CD4-positive, alpha-beta T cell treated with Interleukin-17A for 4 hours (primary cell): ENCODE data around the gene HS2ST1.

Source experiments
- DNase-seq: peaks from one replicate; pipeline ENCODE4 v3.0.0-alpha.2; 2020; ENCODE audit warnings: mixed read lengths

The HS2ST1 gene

GRCh38 chr1:87117761-87118368 lies 203.4 kb downstream of the HS2ST1 start:
- no peak for DNase-seq

GRCh38 chr1:87119541-87120140 lies 205.2 kb downstream of the HS2ST1 start:
- DNase-seq, result no peak

DNA sequence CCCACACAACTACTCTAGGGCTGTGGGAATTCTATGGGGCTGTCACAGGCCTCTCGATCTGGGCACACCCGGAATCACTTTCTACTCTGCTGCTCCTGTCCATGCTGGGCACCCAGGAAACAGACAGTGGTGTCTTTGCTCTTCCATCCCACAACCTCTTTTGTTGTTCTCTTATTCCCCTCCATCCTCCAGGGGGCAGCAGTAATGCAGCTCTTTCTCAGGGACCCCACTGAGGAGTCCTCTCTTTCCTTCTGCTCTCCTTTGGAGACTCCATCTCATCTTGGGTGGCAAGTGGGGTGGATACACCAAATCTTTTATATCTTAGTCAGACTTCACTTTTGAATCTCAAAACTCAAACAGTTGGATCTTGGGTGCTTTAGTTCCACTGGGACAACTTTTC lies 206.3 kb downstream of the HS2ST1 start:
- DNase-seq, result no peak

GRCh38 chr1:87121711-87122163 lies 207.3 kb downstream of the HS2ST1 start:
- no peak for DNase-seq

DNA sequence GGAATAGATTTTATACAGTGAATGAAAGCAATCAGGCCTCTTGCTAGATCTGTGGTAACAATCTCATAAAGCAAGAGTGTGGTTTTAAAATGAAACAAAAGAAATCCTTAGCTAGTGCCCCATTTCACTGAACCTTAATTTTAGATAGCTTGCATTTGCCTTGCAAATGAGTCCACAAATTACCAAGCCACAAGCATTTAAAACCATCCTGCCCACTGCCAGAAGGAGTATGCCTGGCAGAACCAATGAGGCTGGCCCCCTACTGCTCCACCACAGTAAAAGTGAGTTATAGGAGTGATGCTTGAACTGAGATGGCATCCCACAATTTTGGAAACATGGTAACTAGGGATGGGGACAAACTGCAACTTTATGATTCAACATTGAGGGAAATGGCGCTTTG lies 207.8 kb downstream of the HS2ST1 start:
- no peak for DNase-seq

DNA sequence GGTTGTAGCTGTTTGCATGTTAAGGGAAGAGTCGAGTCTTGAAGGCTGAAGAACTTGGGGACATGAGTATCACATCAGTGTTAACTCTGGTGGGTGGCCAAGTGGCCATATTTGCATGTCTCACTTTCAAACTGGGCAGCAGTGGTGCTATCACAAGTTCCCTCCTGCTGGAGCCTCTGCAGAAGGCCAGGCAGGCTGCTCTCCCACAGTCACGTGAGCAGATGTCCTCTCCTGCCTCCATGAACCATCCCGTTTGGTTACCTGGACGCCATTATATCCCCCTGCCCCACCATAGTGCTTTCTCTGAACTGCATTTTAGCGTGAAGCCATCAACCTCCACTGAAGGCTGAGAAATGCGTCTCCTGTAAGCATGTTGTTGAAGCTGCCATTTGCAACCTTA lies 209.2 kb downstream of the HS2ST1 start:
- no peak for DNase-seq

- no peak for DNase-seq
Observed at GRCh38 chr1:87126886-87127505, 212.6 kb downstream of the HS2ST1 start.

DNA sequence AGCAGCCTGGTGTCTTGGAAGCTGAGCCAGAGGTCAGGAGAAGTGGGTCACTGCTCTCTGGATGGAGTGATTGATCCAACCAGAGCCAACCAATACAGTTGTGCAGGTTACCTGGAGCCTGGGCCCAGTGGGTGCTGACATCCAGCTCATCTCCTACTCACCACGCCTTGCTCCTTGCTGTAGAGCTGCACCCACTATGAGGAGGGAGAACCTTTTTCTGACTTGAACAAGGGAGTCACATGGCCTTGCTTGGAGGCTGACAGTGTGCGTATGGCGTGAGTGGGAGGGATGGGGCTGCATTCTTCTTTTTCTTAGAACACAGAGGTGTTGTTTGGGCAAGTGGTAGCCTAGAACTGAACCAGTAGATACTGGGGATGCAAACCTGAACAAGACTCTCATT lies 213.1 kb downstream of the HS2ST1 start:
- DNase-seq, result no peak

GRCh38 chr1:87129038-87129437 lies 214.6 kb downstream of the HS2ST1 start:
- DNase-seq, result no peak

DNA sequence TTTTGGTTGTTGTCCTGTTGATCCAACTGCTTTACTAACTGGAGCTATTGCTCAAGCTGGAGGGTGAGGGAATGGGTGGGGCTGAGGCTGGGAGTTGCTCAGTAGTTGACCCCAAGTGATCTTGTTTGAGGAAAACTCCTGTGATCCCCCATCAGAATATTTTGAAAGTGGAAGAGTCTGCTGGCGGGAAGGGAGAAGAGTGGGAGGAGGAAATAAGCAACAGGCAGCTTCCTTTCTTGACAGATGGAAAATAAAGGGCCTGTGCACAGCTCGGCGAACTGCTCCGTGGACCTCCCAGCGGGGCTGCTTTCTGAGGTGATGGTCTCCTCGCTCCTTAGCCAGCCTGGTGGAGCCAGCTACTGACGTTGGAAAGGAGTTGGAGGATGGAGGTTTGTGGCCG lies 215.2 kb downstream of the HS2ST1 start:
- no peak for DNase-seq

GRCh38 chr1:87130438-87130837 lies 216.0 kb downstream of the HS2ST1 start:
- no peak for DNase-seq

- peak; percentile 80 for DNase-seq
Observed at GRCh38 chr1:87131809-87132283, 217.4 kb downstream of the HS2ST1 start.

DNA sequence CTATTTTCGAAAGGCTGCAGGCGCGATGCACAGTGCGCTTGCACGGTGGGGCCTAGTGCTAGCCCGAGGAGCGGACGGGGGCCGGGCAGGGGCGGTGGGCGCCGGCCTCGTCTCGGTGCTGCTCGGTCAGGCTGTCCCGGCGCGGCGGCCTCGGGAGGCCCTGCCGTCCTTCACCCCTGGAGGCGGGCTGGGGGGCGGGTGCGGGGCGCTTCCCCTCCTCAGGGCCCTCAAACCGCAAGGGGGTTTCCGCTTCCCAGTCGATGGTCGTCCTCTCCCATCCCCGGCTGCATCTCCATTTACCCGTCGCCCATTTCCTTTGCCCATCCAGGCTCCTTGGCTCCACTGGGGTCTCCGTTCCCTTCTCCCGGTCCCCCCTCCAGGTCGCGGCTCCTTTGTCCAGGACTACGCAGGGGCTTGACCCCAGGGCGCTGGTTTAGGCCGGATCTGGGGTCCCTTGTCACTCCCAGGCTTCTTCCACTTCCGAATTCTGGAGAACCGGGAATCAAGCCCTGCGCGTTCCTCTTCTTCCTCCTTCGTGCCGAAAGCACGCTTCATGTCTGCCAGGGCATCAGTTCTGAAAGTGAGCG lies 217.9 kb downstream of the HS2ST1 start:
- DNase-seq, result peak; percentile 4

- DNase-seq, result no peak
Observed at GRCh38 chr1:87134061-87134460, 219.6 kb downstream of the HS2ST1 start.

GRCh38 chr1:87134625-87135328 lies 220.3 kb downstream of the HS2ST1 start:
- no peak for DNase-seq

GRCh38 chr1:87135329-87135712 lies 220.9 kb downstream of the HS2ST1 start:
- DNase-seq, result no peak

DNA sequence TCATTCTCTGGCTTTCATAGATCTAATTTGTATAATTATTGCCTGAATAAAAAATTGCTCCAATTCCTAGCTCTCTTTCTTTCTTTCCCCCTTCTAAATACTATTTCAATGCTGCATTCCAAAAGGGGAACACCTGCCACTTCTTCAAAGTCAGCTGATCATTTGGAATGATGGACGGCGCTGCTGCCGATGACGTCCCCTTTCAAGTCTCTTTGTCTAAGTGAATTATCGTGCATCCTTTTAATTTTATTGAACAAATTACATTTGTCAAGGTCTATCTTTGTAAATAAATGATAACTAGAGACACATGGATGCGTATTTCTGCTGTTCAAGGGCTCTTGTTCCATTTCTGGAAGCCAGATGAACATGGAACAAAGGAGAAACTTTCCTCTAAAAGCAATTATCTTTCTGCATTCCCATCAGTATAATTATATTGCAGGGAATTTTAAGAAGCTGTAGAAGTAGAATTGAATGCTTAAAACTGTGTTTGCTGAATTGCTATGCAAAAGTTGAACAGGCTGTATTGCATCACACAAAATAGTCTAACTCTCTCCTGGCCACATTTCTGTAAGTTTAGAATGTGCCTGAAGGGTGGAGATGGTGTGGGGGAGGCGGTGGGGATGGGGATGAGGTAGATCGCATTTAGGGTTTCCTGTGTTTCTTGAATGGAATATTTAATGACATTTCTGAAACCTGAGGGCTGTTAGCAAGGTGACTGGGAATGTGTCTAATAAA lies 222.3 kb downstream of the HS2ST1 start:
- no peak for DNase-seq

- no peak for DNase-seq
Observed at GRCh38 chr1:87137342-87137739, 222.9 kb downstream of the HS2ST1 start.

GRCh38 chr1:87140831-87141540 lies 226.6 kb downstream of the HS2ST1 start:
- DNase-seq, result no peak

- no peak for DNase-seq
Observed at GRCh38 chr1:87141556-87141955, 227.1 kb downstream of the HS2ST1 start.

- no peak for DNase-seq
Observed at GRCh38 chr1:87143413-87144135, 229.1 kb downstream of the HS2ST1 start.
